ENCODE results near the gene LCP2. TPM values are rescaled to one million over a fixed set of nuclear protein-coding genes. Genes with fewer than 3 reads are reported as not detected.

LCP2 gene
- total RNA-seq, 1 experiment from 2014 or later, result 0.36 TPM

GRCh38 chr5:170301149-170301548, 3.6 kb upstream of the LCP2 start:
- in situ Hi-C loops (cut with HindIII; ENCODE audit: low pct_unique_long_range_greater_than_20kb, low sequenced_read_pairs), result no loop called here
- no TSS peak for BruUV-seq (replicated peaks)
- no peak for TF ChIP-seq REST (IDR thresholded peaks at IDR 0.05; ENCODE audit: insufficient read depth in 1 of 2, low read depth in 2 of 2, low read length in 1 of 2)
- TF ChIP-seq POLR2AphosphoS5 (IDR thresholded peaks at IDR 0.05; ENCODE audit: low read depth, low read length), result no peak
- TF ChIP-seq SIN3A (IDR thresholded peaks at IDR 0.05; ENCODE audit: borderline replicate concordance, insufficient read depth, low read depth, low read length), result no peak
- no peak for TF ChIP-seq TCF7L2 (IDR thresholded peaks at IDR 0.05; ENCODE audit: low read depth, low read length)
- TF ChIP-seq, protein P1, sequence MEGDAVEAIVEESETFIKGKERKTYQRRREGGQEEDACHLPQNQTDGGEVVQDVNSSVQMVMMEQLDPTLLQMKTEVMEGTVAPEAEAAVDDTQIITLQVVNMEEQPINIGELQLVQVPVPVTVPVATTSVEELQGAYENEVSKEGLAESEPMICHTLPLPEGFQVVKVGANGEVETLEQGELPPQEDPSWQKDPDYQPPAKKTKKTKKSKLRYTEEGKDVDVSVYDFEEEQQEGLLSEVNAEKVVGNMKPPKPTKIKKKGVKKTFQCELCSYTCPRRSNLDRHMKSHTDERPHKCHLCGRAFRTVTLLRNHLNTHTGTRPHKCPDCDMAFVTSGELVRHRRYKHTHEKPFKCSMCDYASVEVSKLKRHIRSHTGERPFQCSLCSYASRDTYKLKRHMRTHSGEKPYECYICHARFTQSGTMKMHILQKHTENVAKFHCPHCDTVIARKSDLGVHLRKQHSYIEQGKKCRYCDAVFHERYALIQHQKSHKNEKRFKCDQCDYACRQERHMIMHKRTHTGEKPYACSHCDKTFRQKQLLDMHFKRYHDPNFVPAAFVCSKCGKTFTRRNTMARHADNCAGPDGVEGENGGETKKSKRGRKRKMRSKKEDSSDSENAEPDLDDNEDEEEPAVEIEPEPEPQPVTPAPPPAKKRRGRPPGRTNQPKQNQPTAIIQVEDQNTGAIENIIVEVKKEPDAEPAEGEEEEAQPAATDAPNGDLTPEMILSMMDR (IDR thresholded peaks at IDR 0.05), result no peak
- ChIA-PET CTCF (no interaction called here), POLR2A (no interaction called here)
- 0 out of 2 replicates have a peak, but pooled peaks cover 2% of the 10 kb centered on the region for H3K27me3 ChIP-seq (ENCODE audit: control insufficient read depth, insufficient read depth, low read length)
- H3K9me3 ChIP-seq (ENCODE audit: control insufficient read depth, insufficient read depth, low read depth, low read length), result no peaks in the 10 kb centered on the region
- H3K27ac ChIP-seq (ENCODE audit: low read length), result no peak overlapping the region
- H3K4me1 ChIP-seq (ENCODE audit: control insufficient read depth, insufficient read depth, low read length), result no peaks in the 10 kb centered on the region
- no peak for DNase-seq (ENCODE audit: low read depth, low spot score)
- no peak for ATAC-seq
- H3K36me3 ChIP-seq (ENCODE audit: control insufficient read depth, insufficient read depth, low read length), result no peaks in the 10 kb centered on the region
- intact Hi-C loops (cut with micrococcal nuclease; ENCODE audit: unreplicated experiment), result no loop called here
- no peak overlapping the region for H3K4me3 ChIP-seq (ENCODE audit: low read depth in 2 of 2, low read length in 2 of 2)

GRCh38 chr5:170300361-170301013, 2.9 kb upstream of the LCP2 start:
- POLR2A ChIA-PET, result no interaction called here
- Histone ChIP-seq H3K4me1 (ENCODE audit: control insufficient read depth, insufficient read depth, low read length) (no peaks in the 10 kb centered on the region), H3K4me3 (ENCODE audit: low read depth in 2 of 2, low read length in 2 of 2) (no peak overlapping the region), H3K27ac (ENCODE audit: low read length) (no peak overlapping the region), H3K9me3 (ENCODE audit: control insufficient read depth, insufficient read depth, low read depth, low read length) (no peaks in the 10 kb centered on the region), H3K36me3 (ENCODE audit: control insufficient read depth, insufficient read depth, low read length) (no peaks in the 10 kb centered on the region), H3K27me3 (ENCODE audit: control insufficient read depth, insufficient read depth, low read length) (peaks cover 2% of the 10 kb centered on the region; the same call in 1 of the 2 replicates)
- no TSS peak for BruUV-seq (replicated peaks)
- in situ Hi-C loops (cut with HindIII; ENCODE audit: low pct_unique_long_range_greater_than_20kb, low sequenced_read_pairs), result no loop called here
- ATAC-seq, result no peak
- CTCF ChIA-PET, result no interaction called here
- DNase-seq (ENCODE audit: low read depth, low spot score), result no peak
- intact Hi-C loops (cut with micrococcal nuclease; ENCODE audit: unreplicated experiment), result no loop called here
- TF ChIP-seq POLR2AphosphoS5 (IDR thresholded peaks at IDR 0.05; ENCODE audit: low read depth, low read length), result no peak
- TF ChIP-seq TCF7L2 (IDR thresholded peaks at IDR 0.05; ENCODE audit: low read depth, low read length), result no peak
- TF ChIP-seq, protein P1 (IDR thresholded peaks at IDR 0.05), result no peak

Measured in Panc1 (cell line).